Smooth muscle cell (in vitro differentiated cells): ENCODE data around the gene PTPRN2. TPM values are rescaled to one million over a fixed set of nuclear protein-coding genes. Genes with fewer than 3 reads are reported as not detected.

Experiments
- DNase-seq: peaks from one replicate; lab custom pipeline; 2025; ENCODE audit not compliant: unreplicated experiment; lab: John Stamatoyannopoulos, UW
- H2AFZ ChIP-seq: fragments of 200-600 bp; sonication (generic); 2 replicates; pipeline ENCODE4 v1.6.0; 2016; ENCODE audit warnings: antibody characterized with exemption, low read depth, mild to moderate bottlenecking
- H3F3A ChIP-seq: fragments of 200-600 bp; sonication (generic); 2 replicates; pipeline ENCODE4 v1.6.0; 2017; ENCODE audit warnings: antibody characterized with exemption, low read depth
- H3K27ac ChIP-seq: fragments of 200-600 bp; sonication (generic); 2 replicates; pipeline ENCODE4 v1.5.1; 2016; ENCODE audit warnings: low read depth, mild to moderate bottlenecking
- H3K27me3 ChIP-seq: fragments of 200-600 bp; sonication (generic); 2 replicates; pipeline ENCODE4 v1.6.1; 2016; ENCODE audit warnings: low read depth, mild to moderate bottlenecking
- H3K36me3 ChIP-seq: fragments of 200-600 bp; sonication (generic); 2 replicates; pipeline ENCODE4 v1.5.1; 2016; ENCODE audit warnings: low read depth
- H3K4me1 ChIP-seq: fragments of 200-600 bp; sonication (generic); 2 replicates; pipeline ENCODE4 v1.5.1; 2016; ENCODE audit warnings: low read depth
- H3K4me2 ChIP-seq: fragments of 200-600 bp; sonication (generic); 2 replicates; pipeline ENCODE4 v1.6.0; 2016; ENCODE audit warnings: mild to moderate bottlenecking
- H3K4me3 ChIP-seq: fragments of 200-600 bp; sonication (generic); 2 replicates; pipeline ENCODE4 v1.5.1; 2016; ENCODE audit warnings: mild to moderate bottlenecking
- H3K79me2 ChIP-seq: fragments of 200-600 bp; sonication (generic); 2 replicates; pipeline ENCODE4 v1.6.0; 2016; ENCODE audit warnings: low read depth, mild to moderate bottlenecking
- H3K9ac ChIP-seq: fragments of 200-600 bp; sonication (generic); 2 replicates; pipeline ENCODE4 v1.6.0; 2016; ENCODE audit warnings: low read depth
- H3K9me3 ChIP-seq: fragments of 200-600 bp; sonication (generic); replicated peaks from 2 replicates; pipeline ENCODE4 v1.5.1; 2016; ENCODE audit warnings: low read depth
- H4K20me1 ChIP-seq: fragments of 200-600 bp; sonication (generic); 2 replicates; pipeline ENCODE4 v1.6.0; 2016; ENCODE audit warnings: low read depth
- WGBS: methylation state at CpG from one replicate; pipeline ENCODE4 v1.1.7; 2016; ENCODE audit warnings: low lambda C conversion rate; 5-methylcytosine and 5-hydroxymethylcytosine counted together
- polyA plus RNA-seq: library from polyadenylated mRNA; unstranded; fragments of >200 nt; fragmentation: Nextera tagmentation; extraction: Ambion mirVana; gene quantifications from 2 replicates; pipeline ENCODE4 v1.2.1, GENCODE V29; 2016
- total RNA-seq: library from RNA; depleted of rRNA; stranded (reverse); fragments of >200 nt; gene quantifications from 2 replicates; pipeline ENCODE4 v1.2.3, GENCODE V29; 2014
- TF ChIP-seq, protein P1 (sequence below): fragments of 200-600 bp; sonication (generic); IDR thresholded peaks from 2 replicates; pipeline ENCODE4 v1.5.1; 2017; ENCODE audit warnings: borderline replicate concordance, mild to moderate bottlenecking, antibody characterized with exemption; ENCODE audit not compliant: insufficient read depth, poor library complexity, severe bottlenecking

The PTPRN2 gene
- total and polyA plus RNA-seq, 2 experiments from 2014 or later = 0.09 to 0.87 TPM

GRCh38 chr7:158107806-158108205 is 479.8 kb downstream of the PTPRN2 start:
- no peak overlapping the region for H3K4me2 ChIP-seq
- 59% methylated on average over 2 of the region's 2 CpGs for WGBS
- H3F3A ChIP-seq = no peaks in the 10 kb centered on the region
- no peaks in the 10 kb centered on the region for H3K9me3 ChIP-seq
- no peak for DNase-seq
- no peak overlapping the region for H3K4me3 ChIP-seq
- H3K36me3 ChIP-seq = no peaks in the 10 kb centered on the region
- no peaks in the 10 kb centered on the region for H3K27me3 ChIP-seq
- H3K79me2 ChIP-seq = no peaks in the 10 kb centered on the region
- no peaks in the 10 kb centered on the region for H4K20me1 ChIP-seq
- H2AFZ ChIP-seq = no peak overlapping the region
- H3K4me1 ChIP-seq = no peaks in the 10 kb centered on the region
- H3K27ac ChIP-seq = no peak overlapping the region
- H3K9ac ChIP-seq = no peak overlapping the region
- TF ChIP-seq, protein P1, sequence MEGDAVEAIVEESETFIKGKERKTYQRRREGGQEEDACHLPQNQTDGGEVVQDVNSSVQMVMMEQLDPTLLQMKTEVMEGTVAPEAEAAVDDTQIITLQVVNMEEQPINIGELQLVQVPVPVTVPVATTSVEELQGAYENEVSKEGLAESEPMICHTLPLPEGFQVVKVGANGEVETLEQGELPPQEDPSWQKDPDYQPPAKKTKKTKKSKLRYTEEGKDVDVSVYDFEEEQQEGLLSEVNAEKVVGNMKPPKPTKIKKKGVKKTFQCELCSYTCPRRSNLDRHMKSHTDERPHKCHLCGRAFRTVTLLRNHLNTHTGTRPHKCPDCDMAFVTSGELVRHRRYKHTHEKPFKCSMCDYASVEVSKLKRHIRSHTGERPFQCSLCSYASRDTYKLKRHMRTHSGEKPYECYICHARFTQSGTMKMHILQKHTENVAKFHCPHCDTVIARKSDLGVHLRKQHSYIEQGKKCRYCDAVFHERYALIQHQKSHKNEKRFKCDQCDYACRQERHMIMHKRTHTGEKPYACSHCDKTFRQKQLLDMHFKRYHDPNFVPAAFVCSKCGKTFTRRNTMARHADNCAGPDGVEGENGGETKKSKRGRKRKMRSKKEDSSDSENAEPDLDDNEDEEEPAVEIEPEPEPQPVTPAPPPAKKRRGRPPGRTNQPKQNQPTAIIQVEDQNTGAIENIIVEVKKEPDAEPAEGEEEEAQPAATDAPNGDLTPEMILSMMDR = no peak

GRCh38 chr7:158106272-158106671 is 481.4 kb downstream of the PTPRN2 start:
- Histone ChIP-seq H3K4me1 (no peaks in the 10 kb centered on the region), H3K36me3 (no peaks in the 10 kb centered on the region), H3K4me3 (no peak overlapping the region), H3K27ac (no peak overlapping the region), H3K79me2 (no peaks in the 10 kb centered on the region), H4K20me1 (no peaks in the 10 kb centered on the region), H3K9me3 (no peaks in the 10 kb centered on the region), H3K27me3 (no peaks in the 10 kb centered on the region), H3K9ac (no peak overlapping the region), H3F3A (no peaks in the 10 kb centered on the region), H3K4me2 (no peak overlapping the region), H2AFZ (no peak overlapping the region)
- TF ChIP-seq, protein P1 = no peak
- 76% methylated on average over 3 of the region's 3 CpGs for WGBS
- no peak for DNase-seq

GRCh38 chr7:158103378-158103777 is 484.2 kb downstream of the PTPRN2 start:
- H3K4me2 ChIP-seq = no peak overlapping the region
- no peaks in the 10 kb centered on the region for H3F3A ChIP-seq
- H3K27ac ChIP-seq = no peak overlapping the region
- no peak for DNase-seq
- no peaks in the 10 kb centered on the region for H3K4me1 ChIP-seq
- no peaks in the 10 kb centered on the region for H3K36me3 ChIP-seq
- no peak overlapping the region for H2AFZ ChIP-seq
- H3K4me3 ChIP-seq = no peak overlapping the region
- 91% methylated on average over 7 of the region's 7 CpGs for WGBS
- TF ChIP-seq, protein P1 = no peak
- no peaks in the 10 kb centered on the region for H3K79me2 ChIP-seq
- H3K27me3 ChIP-seq = no peaks in the 10 kb centered on the region
- H4K20me1 ChIP-seq = no peaks in the 10 kb centered on the region
- H3K9ac ChIP-seq = no peak overlapping the region
- H3K9me3 ChIP-seq = no peaks in the 10 kb centered on the region

- no peak overlapping the region for H2AFZ ChIP-seq
- no peaks in the 10 kb centered on the region for H3K27me3 ChIP-seq
- H3K9me3 ChIP-seq = no peaks in the 10 kb centered on the region
- no peak for DNase-seq
- H3F3A ChIP-seq = no peaks in the 10 kb centered on the region
- WGBS = 85% methylated on average over 9 of the region's 9 CpGs
- H3K79me2 ChIP-seq = no peaks in the 10 kb centered on the region
- H3K27ac ChIP-seq = no peak overlapping the region
- H3K4me1 ChIP-seq = no peaks in the 10 kb centered on the region
- TF ChIP-seq, protein P1 = no peak
- H3K4me3 ChIP-seq = no peak overlapping the region
- no peaks in the 10 kb centered on the region for H3K36me3 ChIP-seq
- H3K4me2 ChIP-seq = no peak overlapping the region
- H4K20me1 ChIP-seq = no peaks in the 10 kb centered on the region
- no peak overlapping the region for H3K9ac ChIP-seq
Measured at GRCh38 chr7:158102897-158103296, 484.7 kb downstream of the PTPRN2 start.
